MCF 10A (cell line): ENCODE data around the gene ADAMTS2. TPM values are rescaled to one million over a fixed set of nuclear protein-coding genes. Genes with fewer than 3 reads are reported as not detected.

Source experiments
- BruUV-seq: library from RNA; stranded (reverse); fragments of 400-500 nt; replicated peaks from 2 replicates; lab custom pipeline; 2021; lab: Mats Ljungman, UMichigan
- CTCF ChIA-PET: fragments of 300-600 bp; sonication (Branson Sonifier 250); formaldehyde crosslinking; extraction: SDS; loops from one replicate; lab custom pipeline; 2021; ENCODE audit warnings: antibody characterized with exemption, inconsistent platforms; lab: Yijun Ruan, JAX
- POLR2A ChIA-PET: fragments of 300-600, 350-650 bp; sonication (Branson Sonifier 250); formaldehyde crosslinking; extraction: SDS; loops from one replicate; lab custom pipeline; 2020; ENCODE audit warnings: antibody characterized with exemption, inconsistent platforms; lab: Yijun Ruan, JAX
- DNase-seq: peaks from one replicate; pipeline ENCODE4 v3.0.0-alpha.2; 2018; ENCODE audit not compliant: unreplicated experiment
- H3K27ac Mint-ChIP-seq: one replicate; pipeline ENCODE4 v1.8.0; 2022; ENCODE audit warnings: mild to moderate bottlenecking, low read depth, mixed read lengths; ENCODE audit not compliant: unreplicated experiment
- H3K27me3 Mint-ChIP-seq: one replicate; pipeline ENCODE4 v1.8.0; 2022; ENCODE audit warnings: mixed read lengths; ENCODE audit not compliant: insufficient read depth, unreplicated experiment
- H3K36me3 Mint-ChIP-seq: one replicate; pipeline ENCODE4 v1.8.0; 2022; ENCODE audit warnings: mild to moderate bottlenecking, moderate library complexity, mixed read lengths; ENCODE audit not compliant: insufficient read depth, unreplicated experiment
- H3K4me1 Mint-ChIP-seq: one replicate; pipeline ENCODE4 v1.8.0; 2022; ENCODE audit warnings: mixed read lengths; ENCODE audit not compliant: insufficient read depth, unreplicated experiment
- H3K4me3 Mint-ChIP-seq: one replicate; pipeline ENCODE4 v1.8.0; 2022; ENCODE audit warnings: mild to moderate bottlenecking, moderate library complexity, mixed read lengths; ENCODE audit not compliant: unreplicated experiment
- H3K9me3 Mint-ChIP-seq: one replicate; pipeline ENCODE4 v1.8.0; 2022; ENCODE audit warnings: mixed read lengths; ENCODE audit not compliant: unreplicated experiment
- intact Hi-C: fragments of 100-400 bp; cut with micrococcal nuclease; formaldehyde crosslinking; loops from 2 replicates; pipeline ENCODE4 v1.14.1; 2022
- total RNA-seq: library from RNA; stranded (reverse); gene quantifications from 2 replicates; pipeline ENCODE4 v1.2.3, GENCODE V29; 2022
- TF ChIP-seq, protein P1 (sequence below): fragments of 200-600 bp; IDR thresholded peaks from one replicate; pipeline ENCODE4 v1.8.0; 2022; ENCODE audit warnings: antibody characterized with exemption, mild to moderate bottlenecking; ENCODE audit not compliant: unreplicated experiment

ADAMTS2 gene
- total RNA-seq, 1 experiment from 2014 or later = not detected

DNA sequence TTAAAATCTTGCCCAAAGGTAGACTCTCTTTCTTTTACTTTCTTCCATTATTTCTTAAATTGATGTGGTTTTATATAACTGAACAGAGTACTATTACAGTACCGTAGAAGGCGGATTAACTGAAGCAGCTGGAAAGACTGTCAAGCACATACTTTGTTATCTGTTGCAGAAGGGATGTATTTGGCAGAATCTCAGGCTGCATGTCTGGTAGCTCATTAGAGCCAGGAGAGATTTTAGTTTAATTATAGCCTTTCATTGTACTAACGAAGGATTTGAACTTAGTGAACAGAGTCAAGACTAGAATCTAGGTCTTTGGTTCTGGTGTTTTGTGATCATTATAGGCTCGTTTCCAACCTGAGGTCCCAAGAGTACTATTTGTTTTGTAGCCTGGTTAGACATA is 264.5 kb downstream of the ADAMTS2 start:
- CTCF ChIA-PET = no interaction called here
- no peaks in the 10 kb centered on the region for H3K27me3 Mint-ChIP-seq
- no peak overlapping the region for H3K27ac Mint-ChIP-seq
- peaks cover 33% of the 10 kb centered on the region for H3K36me3 Mint-ChIP-seq
- BruUV-seq = no TSS peak
- TF ChIP-seq, protein P1, sequence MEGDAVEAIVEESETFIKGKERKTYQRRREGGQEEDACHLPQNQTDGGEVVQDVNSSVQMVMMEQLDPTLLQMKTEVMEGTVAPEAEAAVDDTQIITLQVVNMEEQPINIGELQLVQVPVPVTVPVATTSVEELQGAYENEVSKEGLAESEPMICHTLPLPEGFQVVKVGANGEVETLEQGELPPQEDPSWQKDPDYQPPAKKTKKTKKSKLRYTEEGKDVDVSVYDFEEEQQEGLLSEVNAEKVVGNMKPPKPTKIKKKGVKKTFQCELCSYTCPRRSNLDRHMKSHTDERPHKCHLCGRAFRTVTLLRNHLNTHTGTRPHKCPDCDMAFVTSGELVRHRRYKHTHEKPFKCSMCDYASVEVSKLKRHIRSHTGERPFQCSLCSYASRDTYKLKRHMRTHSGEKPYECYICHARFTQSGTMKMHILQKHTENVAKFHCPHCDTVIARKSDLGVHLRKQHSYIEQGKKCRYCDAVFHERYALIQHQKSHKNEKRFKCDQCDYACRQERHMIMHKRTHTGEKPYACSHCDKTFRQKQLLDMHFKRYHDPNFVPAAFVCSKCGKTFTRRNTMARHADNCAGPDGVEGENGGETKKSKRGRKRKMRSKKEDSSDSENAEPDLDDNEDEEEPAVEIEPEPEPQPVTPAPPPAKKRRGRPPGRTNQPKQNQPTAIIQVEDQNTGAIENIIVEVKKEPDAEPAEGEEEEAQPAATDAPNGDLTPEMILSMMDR = no peak
- DNase-seq = no peak
- no peaks in the 10 kb centered on the region for H3K4me1 Mint-ChIP-seq
- H3K9me3 Mint-ChIP-seq = peaks cover 57% of the 10 kb centered on the region
- intact Hi-C loops = loop anchor here (10.0 kb wide), 1 partner anchor 324 kb away; no protein-coding TSS in a partner anchor
- POLR2A ChIA-PET = interaction anchor here (1.3 kb wide), 1 partner anchor 20 kb away, joined by 4 read pairs; the partner anchor contains the start of gene ZNF354C
- H3K4me3 Mint-ChIP-seq = no peak overlapping the region

DNA sequence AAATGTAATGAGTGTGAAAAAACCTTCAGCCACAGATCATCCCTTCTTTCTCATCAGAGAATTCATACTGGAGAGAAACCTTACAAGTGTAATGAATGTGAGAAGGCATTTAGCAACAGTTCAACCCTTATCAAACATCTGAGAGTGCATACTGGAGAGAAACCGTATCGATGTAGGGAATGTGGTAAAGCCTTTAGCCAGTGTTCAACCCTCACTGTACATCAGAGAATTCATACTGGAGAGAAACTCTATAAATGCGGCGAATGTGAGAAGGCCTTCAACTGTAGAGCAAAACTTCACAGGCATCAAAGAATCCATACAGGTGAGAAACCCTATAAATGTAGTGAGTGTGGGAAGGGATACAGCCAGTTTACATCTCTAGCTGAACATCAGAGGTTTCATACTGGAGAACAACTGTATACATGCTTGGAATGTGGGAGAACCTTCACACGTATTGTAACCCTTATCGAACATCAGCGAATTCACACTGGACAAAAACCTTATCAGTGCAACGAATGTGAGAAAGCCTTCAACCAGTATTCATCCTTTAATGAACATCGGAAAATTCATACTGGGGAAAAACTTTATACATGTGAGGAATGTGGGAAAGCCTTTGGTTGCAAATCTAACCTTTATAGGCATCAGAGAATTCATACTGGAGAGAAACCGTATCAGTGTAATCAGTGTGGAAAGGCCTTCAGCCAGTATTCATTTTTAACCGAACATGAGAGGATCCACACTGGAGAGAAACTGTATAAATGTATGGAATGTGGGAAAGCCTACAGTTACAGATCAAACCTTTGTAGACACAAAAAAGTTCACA is 265.9 kb downstream of the ADAMTS2 start:
- BruUV-seq = no TSS peak
- ChIA-PET CTCF (no interaction called here), POLR2A (no interaction called here)
- DNase-seq = no peak
- TF ChIP-seq, protein P1 = no peak
- Mint-ChIP-seq H3K27ac (no peak overlapping the region), H3K27me3 (no peaks in the 10 kb centered on the region), H3K36me3 (peaks cover 37% of the 10 kb centered on the region), H3K9me3 (peaks cover 50% of the 10 kb centered on the region), H3K4me3 (no peak overlapping the region), H3K4me1 (no peaks in the 10 kb centered on the region)
- intact Hi-C loops = no loop called here

DNA sequence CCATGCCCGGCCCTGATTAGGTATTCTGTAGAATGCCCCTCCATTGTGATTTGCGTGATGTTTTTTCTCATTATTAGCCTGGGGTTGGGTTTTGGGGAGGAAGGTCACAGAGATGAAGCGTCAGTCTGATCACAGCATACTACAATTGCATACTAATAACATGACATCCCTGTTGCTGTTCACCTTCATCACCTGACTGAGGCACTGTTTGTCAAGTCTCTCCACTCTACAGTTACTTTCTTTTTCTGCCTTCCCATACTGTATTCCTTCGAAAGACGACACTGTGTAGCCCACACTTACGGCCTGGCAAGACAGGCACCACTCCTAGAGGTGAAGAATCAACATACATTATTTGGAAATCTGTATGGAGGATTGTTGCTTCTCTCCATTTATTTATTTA is 279.6 kb downstream of the ADAMTS2 start:
- BruUV-seq = no TSS peak
- Mint-ChIP-seq H3K36me3 (peaks cover 53% of the 10 kb centered on the region), H3K27ac (no peak overlapping the region), H3K9me3 (peaks cover 44% of the 10 kb centered on the region), H3K4me1 (no peaks in the 10 kb centered on the region), H3K4me3 (no peak overlapping the region), H3K27me3 (no peaks in the 10 kb centered on the region)
- no peak for DNase-seq
- CTCF ChIA-PET = no interaction called here
- TF ChIP-seq, protein P1 = no peak
- POLR2A ChIA-PET = no interaction called here
- intact Hi-C loops = no loop called here

DNA sequence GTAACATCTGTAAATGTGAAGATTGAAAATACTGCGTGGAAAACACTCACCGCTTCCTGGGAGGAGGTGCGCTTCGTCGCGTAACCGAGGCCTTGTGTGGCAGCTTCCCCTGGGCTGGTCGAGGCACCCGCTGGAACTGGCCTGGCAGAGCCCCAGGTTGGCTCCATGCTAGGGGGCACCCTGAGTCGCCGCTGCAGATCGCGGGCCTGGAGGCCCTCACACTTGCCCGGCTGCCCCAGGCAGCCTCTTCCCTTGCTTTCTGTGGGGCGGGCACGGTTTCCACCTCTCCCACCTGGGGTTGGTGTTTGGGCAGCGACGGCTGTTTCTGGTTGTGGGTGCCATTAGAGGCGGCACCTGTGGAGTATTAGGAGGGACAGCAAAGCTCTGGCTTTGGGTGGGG is 284.2 kb downstream of the ADAMTS2 start:
- ChIA-PET CTCF (interaction anchor here (0.5 to 0.6 kb wide), 2 partner anchors 22 to 337 kb away, joined by 3 read pairs; no protein-coding TSS in a partner anchor), POLR2A (interaction anchor here (1.2 to 1.4 kb wide), 5 partner anchors 10 to 220 kb away, joined by 3 to 5 read pairs (median 4); no protein-coding TSS in a partner anchor)
- BruUV-seq = no TSS peak
- Mint-ChIP-seq H3K27me3 (no peaks in the 10 kb centered on the region), H3K4me3 (peak overlapping the region; percentile 83), H3K27ac (no peak overlapping the region), H3K4me1 (no peaks in the 10 kb centered on the region), H3K36me3 (peaks cover 23% of the 10 kb centered on the region), H3K9me3 (peaks cover 42% of the 10 kb centered on the region)
- DNase-seq = no peak
- TF ChIP-seq, protein P1 = no peak
- intact Hi-C loops = no loop called here
